B cell (primary cell): Measurements from ENCODE around the gene HAND2. TPM values are rescaled to one million over a fixed set of nuclear protein-coding genes. Genes with fewer than 3 reads are reported as not detected.

Source experiments
- ATAC-seq: fragments of 200-7000 bp; cut with Tn5 transposase; one replicate; pipeline ENCODE4 v1.10.0; 2021; ENCODE audit warnings: low read depth, mild to moderate bottlenecking, moderate number of reproducible peaks, moderate library complexity
- CTCF ChIA-PET: fragments of 350-600 bp; sonication (Branson Sonifier 250); formaldehyde crosslinking; loops from one replicate; lab custom pipeline; 2021; ENCODE audit warnings: antibody characterized with exemption, inconsistent platforms; lab: Charles Lee
- POLR2A ChIA-PET: fragments of 350-600 bp; sonication (Branson Sonifier 250); formaldehyde crosslinking; loops from one replicate; lab custom pipeline; 2021; ENCODE audit warnings: antibody characterized with exemption; lab: Charles Lee
- DNase-seq: peaks from one replicate; pipeline ENCODE4 v3.0.0; 2013
- H2AFZ ChIP-seq: 2 replicates; pipeline ENCODE4 v1.6.1; 2012; ENCODE audit warnings: mild to moderate bottlenecking, low read depth, low read length; ENCODE audit not compliant: insufficient read depth, poor library complexity, severe bottlenecking
- H3K27ac ChIP-seq, 2 donors: 1 replicate in 1 of 2; 2 replicates in 1 of 2; pipeline ENCODE4 v1.5.1; 2012 to 2013; ENCODE audit warnings: low read length in 2 of 2, mild to moderate bottlenecking in 2 of 2, moderate library complexity in 1 of 2
- H3K27me3 ChIP-seq, 4 experiments: fragments of 200-600 bp in 1 of 4; sonication (generic) in 1 of 4; replicated peaks in 1 of 4; 1 replicate in 2 of 4; 2 replicates in 2 of 4; pipeline versions ENCODE4 v1.6.1 to v1.7.0; 2013 to 2016; ENCODE audit warnings: low read length in 3 of 4, mild to moderate bottlenecking in 2 of 4, mixed read lengths in 1 of 4, moderate library complexity in 1 of 4; ENCODE audit not compliant: insufficient read depth in 4 of 4, control insufficient read depth in 3 of 4; ENCODE audit errors: control extremely low read depth in 1 of 4
- H3K36me3 ChIP-seq, 2 experiments: replicated peaks in 1 of 2; 1 replicate in 1 of 2; 2 replicates in 1 of 2; pipeline versions ENCODE4 v1.6.1 to v1.7.1; 2013; ENCODE audit warnings: low read length in 1 of 2; ENCODE audit not compliant: insufficient read depth in 2 of 2, control insufficient read depth in 1 of 2; ENCODE audit errors: control extremely low read depth in 1 of 2, extremely low read depth in 1 of 2
- H3K4me1 ChIP-seq, 2 donors: fragments of 200-600 bp in 1 of 2; sonication (generic) in 1 of 2; 1 replicate in 1 of 2; 2 replicates in 1 of 2; pipeline versions ENCODE4 v1.5.1 to v1.6.1; 2013 to 2017; ENCODE audit warnings: low read length in 2 of 2; ENCODE audit not compliant: control insufficient read depth in 2 of 2, insufficient read depth in 2 of 2
- H3K4me2 ChIP-seq: replicated peaks from 2 replicates; pipeline ENCODE3; 2012; ENCODE audit warnings: mild to moderate bottlenecking, low read depth, low read length; ENCODE audit not compliant: poor library complexity, severe bottlenecking
- H3K4me3 ChIP-seq, 5 experiments: fragments of 200-600 bp in 1 of 5; sonication (generic) in 1 of 5; 1 replicate in 3 of 5; 2 replicates in 2 of 5; pipeline versions ENCODE4 v1.5.1 to v1.7.0; 2011 to 2016; ENCODE audit warnings: low read length in 4 of 5, mild to moderate bottlenecking in 4 of 5, low read depth in 2 of 5, control low read depth in 1 of 5, moderate library complexity in 1 of 5; ENCODE audit not compliant: insufficient read depth in 1 of 5; ENCODE audit errors: control extremely low read depth in 1 of 5, extremely low read depth in 1 of 5
- H3K79me2 ChIP-seq: fragments of 200-600 bp; sonication (generic); one replicate; pipeline ENCODE4 v1.6.0; 2016; ENCODE audit warnings: low read length; ENCODE audit not compliant: control insufficient read depth, insufficient read depth
- H3K9ac ChIP-seq: fragments of 200-600 bp; sonication (generic); 2 replicates; pipeline ENCODE4 v1.6.1; 2017; ENCODE audit warnings: mild to moderate bottlenecking, low read length, moderate library complexity
- H3K9me3 ChIP-seq, 3 donors: one replicate each; pipeline versions ENCODE4 v1.6.1 to v1.7.1; 2013; ENCODE audit warnings: low read length in 2 of 3; ENCODE audit not compliant: control insufficient read depth in 2 of 3, insufficient read depth in 1 of 3; ENCODE audit errors: control extremely low read depth in 1 of 3
- H4K20me1 ChIP-seq: 2 replicates; pipeline ENCODE4 v1.6.0; 2012; ENCODE audit warnings: mild to moderate bottlenecking, low read length; ENCODE audit not compliant: insufficient read depth, control insufficient read depth, poor library complexity, severe bottlenecking
- H3K27ac Mint-ChIP-seq: one replicate; pipeline ENCODE4 v1.8.0; 2021; ENCODE audit warnings: mixed read lengths
- H3K27me3 Mint-ChIP-seq: one replicate; pipeline ENCODE4 v1.8.0; 2021; ENCODE audit warnings: mixed read lengths
- H3K4me1 Mint-ChIP-seq: one replicate; pipeline ENCODE4 v1.8.0; 2021; ENCODE audit warnings: mixed read lengths
- H3K4me3 Mint-ChIP-seq: one replicate; pipeline ENCODE4 v1.8.0; 2021; ENCODE audit warnings: mixed read lengths
- H3K9me3 Mint-ChIP-seq: one replicate; pipeline ENCODE4 v1.8.0; 2022; ENCODE audit warnings: mixed read lengths; ENCODE audit not compliant: insufficient read depth
- EZH2 ChIP-seq: IDR thresholded peaks from 2 replicates; pipeline ENCODE4 v1.6.1; 2012; ENCODE audit warnings: borderline replicate concordance, low read depth, mild to moderate bottlenecking, moderate library complexity, low read length; ENCODE audit not compliant: insufficient read depth, poor library complexity, severe bottlenecking
- WGBS: methylation state at CpG from one replicate; pipeline ENCODE4 v1.1.5; 2013; ENCODE audit warnings: missing lambda C conversion rate; ENCODE audit not compliant: insufficient coverage; 5-methylcytosine and 5-hydroxymethylcytosine counted together
- intact Hi-C: fragments of 100-400 bp; cut with micrococcal nuclease; formaldehyde crosslinking; loops from one replicate; pipeline ENCODE4 v1.10.0; 2022
- polyA plus RNA-seq: library from polyadenylated mRNA; depleted of rRNA; stranded (reverse); fragments of >200 nt; gene quantifications from 2 replicates; pipeline ENCODE4 v1.2.3, GENCODE V29; 2012
- total RNA-seq, 2 donors: library from RNA; stranded (reverse); fragments of 120-200 nt in 1 of 2; gene quantifications; 1 replicate in 1 of 2; 2 replicates in 1 of 2; pipeline versions ENCODE4 v1.2.3 to v1.2.4, GENCODE V29; 2013 to 2022
- TF ChIP-seq, protein P1 (sequence below): fragments of 200-600 bp; IDR thresholded peaks from one replicate; pipeline ENCODE4 v1.8.0; 2022; ENCODE audit warnings: antibody characterized with exemption, mild to moderate bottlenecking

HAND2 gene
- total and polyA plus RNA-seq, 2 donors (not counting 1 experiment from before 2014, with no cell fraction given), result not detected

DNA sequence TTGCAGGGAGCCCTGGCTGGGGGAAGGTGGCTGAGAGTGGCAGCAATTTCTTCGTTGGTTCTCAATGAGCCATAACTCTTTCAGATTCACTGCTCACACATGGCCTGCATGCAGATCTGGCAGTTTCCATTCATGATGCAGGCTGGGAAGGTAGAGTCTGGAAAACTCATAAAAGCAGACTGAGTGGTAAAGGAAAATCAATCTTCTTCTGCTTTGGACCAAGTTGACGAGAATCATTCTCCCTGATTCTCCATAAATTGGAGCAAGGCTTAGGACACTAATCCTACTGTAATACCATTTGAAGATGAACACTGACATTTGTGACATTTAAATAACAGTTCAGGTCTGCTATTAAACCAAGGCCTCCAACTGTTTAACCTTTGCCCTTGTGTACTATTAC is 35.3 kb upstream of the HAND2 start:
- H3K4me1 ChIP-seq, result no peaks in the 10 kb centered on the region
- WGBS, result no CpG with 5 or more reads among the region's 2 CpGs
- ChIA-PET POLR2A (no interaction called here), CTCF (no interaction called here)
- no peaks in the 10 kb centered on the region for H3K27me3 ChIP-seq
- Mint-ChIP-seq H3K4me3 (no peak overlapping the region), H3K9me3 (no peaks in the 10 kb centered on the region), H3K27me3 (peaks cover 6% of the 10 kb centered on the region), H3K4me1 (no peaks in the 10 kb centered on the region), H3K27ac (no peak overlapping the region)
- no peak overlapping the region for H3K4me2 ChIP-seq
- ATAC-seq (no peak), DNase-seq (no peak)
- H2AFZ ChIP-seq, result no peak overlapping the region
- H3K9ac ChIP-seq, result no peak overlapping the region
- intact Hi-C loops, result no loop called here
- H3K36me3 ChIP-seq, result no peaks in the 10 kb centered on the region
- no peaks in the 10 kb centered on the region for H3K9me3 ChIP-seq
- TF ChIP-seq, protein P1, sequence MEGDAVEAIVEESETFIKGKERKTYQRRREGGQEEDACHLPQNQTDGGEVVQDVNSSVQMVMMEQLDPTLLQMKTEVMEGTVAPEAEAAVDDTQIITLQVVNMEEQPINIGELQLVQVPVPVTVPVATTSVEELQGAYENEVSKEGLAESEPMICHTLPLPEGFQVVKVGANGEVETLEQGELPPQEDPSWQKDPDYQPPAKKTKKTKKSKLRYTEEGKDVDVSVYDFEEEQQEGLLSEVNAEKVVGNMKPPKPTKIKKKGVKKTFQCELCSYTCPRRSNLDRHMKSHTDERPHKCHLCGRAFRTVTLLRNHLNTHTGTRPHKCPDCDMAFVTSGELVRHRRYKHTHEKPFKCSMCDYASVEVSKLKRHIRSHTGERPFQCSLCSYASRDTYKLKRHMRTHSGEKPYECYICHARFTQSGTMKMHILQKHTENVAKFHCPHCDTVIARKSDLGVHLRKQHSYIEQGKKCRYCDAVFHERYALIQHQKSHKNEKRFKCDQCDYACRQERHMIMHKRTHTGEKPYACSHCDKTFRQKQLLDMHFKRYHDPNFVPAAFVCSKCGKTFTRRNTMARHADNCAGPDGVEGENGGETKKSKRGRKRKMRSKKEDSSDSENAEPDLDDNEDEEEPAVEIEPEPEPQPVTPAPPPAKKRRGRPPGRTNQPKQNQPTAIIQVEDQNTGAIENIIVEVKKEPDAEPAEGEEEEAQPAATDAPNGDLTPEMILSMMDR, result no peak
- TF ChIP-seq EZH2, result no peak
- H3K4me3 ChIP-seq, result no peak overlapping the region
- no peaks in the 10 kb centered on the region for H4K20me1 ChIP-seq
- no peak overlapping the region for H3K27ac ChIP-seq
- H3K79me2 ChIP-seq, result no peaks in the 10 kb centered on the region

- Histone ChIP-seq H3K79me2 (no peaks in the 10 kb centered on the region), H4K20me1 (no peaks in the 10 kb centered on the region), H3K27me3 (no peaks in the 10 kb centered on the region), H3K4me2 (no peak overlapping the region), H3K4me3 (no peak overlapping the region), H3K36me3 (no peaks in the 10 kb centered on the region), H3K9ac (no peak overlapping the region), H3K4me1 (no peaks in the 10 kb centered on the region), H3K9me3 (no peaks in the 10 kb centered on the region), H3K27ac (no peak overlapping the region), H2AFZ (no peak overlapping the region)
- intact Hi-C loops, result no loop called here
- Mint-ChIP-seq H3K27me3 (peaks cover 7% of the 10 kb centered on the region), H3K4me1 (no peaks in the 10 kb centered on the region), H3K4me3 (no peak overlapping the region), H3K9me3 (no peaks in the 10 kb centered on the region), H3K27ac (no peak overlapping the region)
- ChIA-PET CTCF (no interaction called here), POLR2A (no interaction called here)
- no peak for ATAC-seq
- TF ChIP-seq, protein P1, result no peak
- TF ChIP-seq EZH2, result no peak
- no peak for DNase-seq
- no CpG with 5 or more reads among the region's 2 CpGs for WGBS
Measured at GRCh38 chr4:173564461-173564860, 34.4 kb upstream of the HAND2 start.
